HG03521 (cell line): ENCODE results near the gene RSAD2.
A peak's percentile ranks its signal among the peaks of the same experiment; 100 is the strongest.

Source experiments
- ATAC-seq: cut with Tn5 transposase; IDR thresholded peaks from one replicate; pipeline ENCODE4 v1.9.1; 2021; ENCODE audit warnings: mild to moderate bottlenecking, moderate library complexity; ENCODE audit not compliant: unreplicated experiment

RSAD2 gene

GRCh38 chr2:6864231-6864754, 13.3 kb upstream of the RSAD2 start:
- ATAC-seq, result no peak

GRCh38 chr2:6864923-6865345, 12.6 kb upstream of the RSAD2 start:
- peak; percentile 19 for ATAC-seq

GRCh38 chr2:6865346-6866274, 12.0 kb upstream of the RSAD2 start, which contains the start of gene CMPK2:
CMPK2 (minus strand) TSS chr2:6865907; CDS start chr2:6865696, 211 bp downstream.
- peak; percentile 78 for ATAC-seq

- no peak for ATAC-seq
These were observed 11.3 kb upstream of the RSAD2 start for GRCh38 chr2:6866275-6866671.

GRCh38 chr2:6866982-6867381, 10.6 kb upstream of the RSAD2 start:
- ATAC-seq, result no peak

- ATAC-seq, result peak; percentile 52
These were observed 5.2 kb upstream of the RSAD2 start for GRCh38 chr2:6872394-6872793.

- no peak for ATAC-seq
These were observed 3.5 kb upstream of the RSAD2 start for GRCh38 chr2:6874032-6874431.

GRCh38 chr2:6876309-6876708, 1.3 kb upstream of the RSAD2 start:
- ATAC-seq, result no peak

- no peak for ATAC-seq
These were observed 972 bp downstream of the RSAD2 start for GRCh38 chr2:6878549-6878948.

GRCh38 chr2:6879011-6879410, 1.4 kb downstream of the RSAD2 start:
- no peak for ATAC-seq

GRCh38 chr2:6880200-6880733, 2.7 kb downstream of the RSAD2 start:
- no peak for ATAC-seq

- no peak for ATAC-seq
These were observed 3.5 kb downstream of the RSAD2 start for GRCh38 chr2:6881046-6881445.

GRCh38 chr2:6881516-6881915, 3.9 kb downstream of the RSAD2 start:
- ATAC-seq, result no peak

- ATAC-seq, result no peak
These were observed 6.0 kb downstream of the RSAD2 start for GRCh38 chr2:6883448-6884122.

- no peak for ATAC-seq
These were observed 8.0 kb downstream of the RSAD2 start for GRCh38 chr2:6885551-6885950.

GRCh38 chr2:6885968-6886367, 8.4 kb downstream of the RSAD2 start:
- ATAC-seq, result no peak

- ATAC-seq, result no peak
These were observed 10.2 kb downstream of the RSAD2 start for GRCh38 chr2:6887751-6888192.

GRCh38 chr2:6888724-6889123, 11.1 kb downstream of the RSAD2 start:
- no peak for ATAC-seq

- no peak for ATAC-seq
These were observed 16.4 kb downstream of the RSAD2 start for GRCh38 chr2:6893876-6894482.

GRCh38 chr2:6896930-6897759, 19.6 kb downstream of the RSAD2 start:
- no peak for ATAC-seq
